Left lung (tissue), 10 donors: ENCODE measurements around the gene NR5A1. TPM values are rescaled to one million over a fixed set of nuclear protein-coding genes. Genes with fewer than 3 reads are reported as not detected.
A peak's percentile ranks its signal among the peaks of the same experiment; 100 is the strongest.

Experiments
- ATAC-seq: fragments of 200-7000 bp; cut with Tn5 transposase; one replicate; pipeline ENCODE4 v1.9.1; 2020; ENCODE audit warnings: moderate library complexity
- DNase-seq, 4 donors: peaks; one replicate each; pipeline ENCODE4 v3.0.0-alpha.2; 2013 to 2020
- H3K27ac ChIP-seq, 2 donors: fragments of 200-600 bp; sonication (generic) in 1 of 2; one replicate each; pipeline versions ENCODE4 v1.5.0 to v1.8.0; 2020 to 2021
- H3K27me3 ChIP-seq, 2 donors: fragments of 200-600 bp; sonication (generic) in 1 of 2; one replicate each; pipeline versions ENCODE4 v1.5.0 to v1.8.0; 2020 to 2021
- H3K36me3 ChIP-seq, 2 donors: fragments of 200-600 bp; sonication (generic) in 1 of 2; one replicate each; pipeline versions ENCODE4 v1.5.0 to v1.8.0; 2020 to 2021
- H3K4me1 ChIP-seq, 2 donors: fragments of 200-600 bp; one replicate each; pipeline ENCODE4 v1.8.0; 2021
- H3K4me3 ChIP-seq, 2 donors: fragments of 200-600 bp; sonication (generic) in 1 of 2; one replicate each; pipeline versions ENCODE4 v1.5.0 to v1.8.0; 2020 to 2021; ENCODE audit warnings: mild to moderate bottlenecking in 1 of 2
- H3K9me3 ChIP-seq, 2 donors: fragments of 200-600 bp; sonication (generic) in 1 of 2; one replicate each; pipeline versions ENCODE4 v1.5.0 to v1.8.0; 2020 to 2021
- CTCF ChIP-seq, 2 donors: fragments of 200-600 bp; sonication (generic) in 1 of 2; IDR thresholded peaks; one replicate each; pipeline versions ENCODE4 v1.5.0 to v1.8.0; 2021; ENCODE audit warnings: antibody characterized with exemption in 2 of 2
- intact Hi-C, 2 donors: fragments of 100-400 bp; cut with DNase I; formaldehyde crosslinking; loops; one replicate each; pipeline versions ENCODE4 v1.11.2 to v1.14.2; 2022
- polyA plus RNA-seq, 6 donors: library from polyadenylated mRNA; unstranded; fragments of 120-200 nt; gene quantifications; one replicate each; pipeline ENCODE4 v1.2.1, GENCODE V29; 2013; ENCODE audit not compliant: insufficient read length in 6 of 6
- total RNA-seq, 2 donors: library from RNA; stranded (reverse); fragmentation: NEBNext Ultra II Directional; extraction: Animal tissue kit (Norgen Biotek cat#: 25700); gene quantifications; one replicate each; pipeline ENCODE4 v1.2.1, GENCODE V29; 2021
- donor health status: DM: no; HTN: yes; CAD: no.
- donor health status: DM: no; HTN: no; CAD: no.

The NR5A1 gene
- total and polyA plus RNA-seq, 8 donors = 0.06 to 0.26 (median 0.14) TPM; not detected in 5

GRCh38 chr9:124512806-124513204 is 5.6 kb upstream of the NR5A1 start:
- H3K9me3 ChIP-seq = no peaks in the 10 kb centered on the region
- intact Hi-C loops = no loop called here
- peaks cover 0 to 16% of the 10 kb centered on the region in 2 donors for H3K27me3 ChIP-seq
- peaks cover 0 to 7% of the 10 kb centered on the region in 2 donors for H3K4me1 ChIP-seq
- TF ChIP-seq CTCF (IDR thresholded peaks at IDR 0.05) = no peak
- no peak for ATAC-seq
- no peaks in the 10 kb centered on the region for H3K36me3 ChIP-seq
- peak in 1 of 4 donors; percentile 77 for DNase-seq
- H3K27ac ChIP-seq = no peak overlapping the region
- no peak overlapping the region for H3K4me3 ChIP-seq

- H3K9me3 ChIP-seq = no peaks in the 10 kb centered on the region
- TF ChIP-seq CTCF (IDR thresholded peaks at IDR 0.05) = no peak
- peaks cover 0 to 7% of the 10 kb centered on the region in 2 donors for H3K4me1 ChIP-seq
- intact Hi-C loops = no loop called here
- peaks cover 0 to 16% of the 10 kb centered on the region in 2 donors for H3K27me3 ChIP-seq
- DNase-seq (peak in 1 of 4 donors; percentile 14), ATAC-seq (no peak)
- H3K4me3 ChIP-seq = no peak overlapping the region
- no peak overlapping the region for H3K27ac ChIP-seq
- H3K36me3 ChIP-seq = no peaks in the 10 kb centered on the region
Observed at GRCh38 chr9:124511891-124512805, 4.9 kb upstream of the NR5A1 start.

- no peaks in the 10 kb centered on the region for H3K36me3 ChIP-seq
- H3K4me1 ChIP-seq = peaks cover 0 to 7% of the 10 kb centered on the region in 2 donors
- peaks cover 0 to 17% of the 10 kb centered on the region in 2 donors for H3K27me3 ChIP-seq
- no peaks in the 10 kb centered on the region for H3K9me3 ChIP-seq
- intact Hi-C loops = no loop called here
- ATAC-seq (no peak), DNase-seq (no peak)
- no peak overlapping the region for H3K4me3 ChIP-seq
- no peak overlapping the region for H3K27ac ChIP-seq
- TF ChIP-seq CTCF (IDR thresholded peaks at IDR 0.05) = no peak
Observed at GRCh38 chr9:124511426-124511840, 4.2 kb upstream of the NR5A1 start.

- no peak for TF ChIP-seq CTCF (IDR thresholded peaks at IDR 0.05)
- ATAC-seq (no peak), DNase-seq (no peak)
- intact Hi-C loops = no loop called here
- no peak overlapping the region for H3K4me3 ChIP-seq
- peaks cover 0 to 23% of the 10 kb centered on the region in 2 donors for H3K27me3 ChIP-seq
- peaks cover 0 to 7% of the 10 kb centered on the region in 2 donors for H3K4me1 ChIP-seq
- H3K27ac ChIP-seq = no peak overlapping the region
- H3K9me3 ChIP-seq = no peaks in the 10 kb centered on the region
- no peaks in the 10 kb centered on the region for H3K36me3 ChIP-seq
Observed at GRCh38 chr9:124510650-124511425, 3.6 kb upstream of the NR5A1 start.
